Neuronal stem cell (in vitro differentiated cells): Measurements from ENCODE around the gene SSBP2.

Experiments used
- DNase-seq: peaks from one replicate; pipeline ENCODE4 v3.0.0-alpha.2; 2013; ENCODE audit warnings: low spot score
- H2AFZ ChIP-seq: one replicate; pipeline ENCODE4 v1.6.1; 2013; ENCODE audit warnings: mild to moderate bottlenecking, low read length, inconsistent platforms
- H2AK5ac ChIP-seq: 2 replicates; pipeline ENCODE4 v1.6.1; 2013; ENCODE audit warnings: low read depth, mild to moderate bottlenecking, inconsistent platforms, low read length, moderate library complexity, mixed read lengths
- H2BK120ac ChIP-seq: 2 replicates; pipeline ENCODE4 v1.6.1; 2013; ENCODE audit warnings: low read depth, mild to moderate bottlenecking, inconsistent platforms, low read length, moderate library complexity, mixed read lengths
- H2BK12ac ChIP-seq: one replicate; pipeline ENCODE4 v1.6.1; 2013; ENCODE audit warnings: low read length, inconsistent platforms
- H2BK15ac ChIP-seq: 2 replicates; pipeline ENCODE4 v1.6.1; 2013; ENCODE audit warnings: mild to moderate bottlenecking, low read length, inconsistent platforms, mixed read lengths
- H2BK5ac ChIP-seq: one replicate; pipeline ENCODE4 v1.6.1; 2013; ENCODE audit warnings: inconsistent platforms, mild to moderate bottlenecking, low read length, moderate library complexity
- H3K14ac ChIP-seq: one replicate; pipeline ENCODE4 v1.6.1; 2013; ENCODE audit warnings: low read length, inconsistent platforms
- H3K18ac ChIP-seq: 2 replicates; pipeline ENCODE4 v1.6.1; 2013; ENCODE audit warnings: low read length, inconsistent platforms
- H3K23ac ChIP-seq: 2 replicates; pipeline ENCODE4 v1.6.1; 2013; ENCODE audit warnings: low read depth, mild to moderate bottlenecking, mixed read lengths, low read length, inconsistent platforms; ENCODE audit not compliant: poor library complexity
- H3K27ac ChIP-seq: replicated peaks from 3 replicates; pipeline ENCODE4 v1.5.1; 2013; ENCODE audit warnings: low read length, inconsistent platforms
- H3K27me3 ChIP-seq, 3 experiments: 2 replicates each; pipeline ENCODE4 v1.6.1; 2013; ENCODE audit warnings: low read length in 3 of 3, mild to moderate bottlenecking in 2 of 3, inconsistent platforms in 1 of 3, low read depth in 1 of 3, mixed read lengths in 1 of 3, moderate library complexity in 1 of 3; ENCODE audit not compliant: control insufficient read depth in 3 of 3, insufficient read depth in 3 of 3
- H3K36me3 ChIP-seq, 2 donors: replicated peaks in 1 of 2; 2 replicates each; pipeline ENCODE4 v1.6.1; 2013; ENCODE audit warnings: low read length in 2 of 2; ENCODE audit not compliant: control insufficient read depth in 2 of 2, insufficient read depth in 2 of 2
- H3K4ac ChIP-seq: 2 replicates; pipeline ENCODE4 v1.6.1; 2013; ENCODE audit warnings: inconsistent platforms, mild to moderate bottlenecking, low read length, moderate library complexity
- H3K4me1 ChIP-seq, 2 donors: 1 replicate in 1 of 2; 2 replicates in 1 of 2; pipeline ENCODE4 v1.6.1; 2013; ENCODE audit warnings: low read length in 2 of 2, low read depth in 1 of 2; ENCODE audit not compliant: control insufficient read depth in 2 of 2, insufficient read depth in 1 of 2
- H3K4me2 ChIP-seq: one replicate; pipeline ENCODE4 v1.6.1; 2013; ENCODE audit warnings: mild to moderate bottlenecking, low read length, inconsistent platforms; ENCODE audit not compliant: insufficient read depth, poor library complexity, severe bottlenecking
- H3K4me3 ChIP-seq, 2 donors: 2 replicates each; pipeline ENCODE4 v1.5.1; 2013; ENCODE audit warnings: low read length in 2 of 2, mild to moderate bottlenecking in 2 of 2, inconsistent platforms in 1 of 2, moderate library complexity in 1 of 2
- H3K79me1 ChIP-seq: one replicate; pipeline ENCODE4 v1.6.1; 2013; ENCODE audit warnings: low read depth, mild to moderate bottlenecking, inconsistent platforms, low read length, moderate library complexity
- H3K9ac ChIP-seq: one replicate; pipeline ENCODE4 v1.6.1; 2013; ENCODE audit warnings: mild to moderate bottlenecking, low read depth, low read length, inconsistent platforms; ENCODE audit not compliant: poor library complexity
- H3K9me3 ChIP-seq, 2 donors: replicated peaks in 1 of 2; 2 replicates each; pipeline versions ENCODE3 to v1.6.1; 2013; ENCODE audit warnings: low read length in 2 of 2, mild to moderate bottlenecking in 2 of 2, inconsistent platforms in 1 of 2, low read depth in 1 of 2, mixed read lengths in 1 of 2, moderate library complexity in 1 of 2; ENCODE audit not compliant: control insufficient read depth in 2 of 2, insufficient read depth in 1 of 2
- H4K8ac ChIP-seq: one replicate; pipeline ENCODE4 v1.6.1; 2013; ENCODE audit warnings: low read depth, mild to moderate bottlenecking, inconsistent platforms, low read length, moderate library complexity
- H4K91ac ChIP-seq: one replicate; pipeline ENCODE4 v1.6.1; 2013; ENCODE audit warnings: low read length, low read depth, mild to moderate bottlenecking, inconsistent platforms; ENCODE audit not compliant: poor library complexity
- WGBS, 2 donors: extraction: QIAGEN DNeasy Blood & Tissue Kit; methylation state at CpG; one replicate each; pipeline ENCODE4 v1.1.7; 2013; ENCODE audit warnings: missing lambda C conversion rate in 2 of 2, mixed read lengths in 1 of 2; ENCODE audit not compliant: insufficient read length in 2 of 2, insufficient replicate concordance in 1 of 2; ENCODE audit errors: extremely low coverage in 2 of 2; 5-methylcytosine and 5-hydroxymethylcytosine counted together

SSBP2 gene

GRCh38 chr5:81749561-81750307 lies 1.2 kb downstream of the SSBP2 start:
- H3K27ac ChIP-seq, result peak overlapping the region; percentile 63

DNA sequence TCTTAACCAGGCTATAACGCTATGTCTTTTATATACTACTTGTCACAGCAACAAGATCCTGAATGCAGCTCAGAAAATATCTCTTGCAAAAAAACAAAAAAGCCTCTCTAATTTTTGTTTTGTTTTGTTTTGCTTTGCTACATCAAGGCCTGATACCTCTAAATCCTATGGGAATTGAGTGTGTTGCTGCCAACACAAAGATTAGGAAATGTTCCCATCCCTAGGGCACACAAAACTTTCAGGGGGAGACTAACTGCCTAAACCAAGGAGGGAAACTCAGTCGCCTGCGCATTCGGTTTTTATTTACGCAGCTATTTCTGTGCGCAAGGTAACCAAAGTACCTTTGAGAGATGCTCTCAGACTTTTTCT lies 1.7 kb downstream of the SSBP2 start:
- Histone ChIP-seq H2AK5ac (no peak overlapping the region), H3K14ac (no peak overlapping the region), H3K36me3 (peaks cover 0 to 4% of the 10 kb centered on the region in 2 donors), H2BK12ac (no peak overlapping the region), H3K4ac (no peak overlapping the region), H4K91ac (no peak overlapping the region), H2BK15ac (no peak overlapping the region), H3K4me3 (peak overlapping the region; percentile 80 to 100), H4K8ac (no peak overlapping the region), H3K79me1 (peaks cover 3% of the 10 kb centered on the region), H3K23ac (no peak overlapping the region), H3K9ac (no peak overlapping the region), H2BK120ac (no peak overlapping the region), H3K9me3 (no peaks in the 10 kb centered on the region), H3K4me1 (peaks cover 10 to 23% of the 10 kb centered on the region in 2 donors), H2BK5ac (no peak overlapping the region), H3K4me2 (peak overlapping the region; percentile 62), H3K18ac (no peak overlapping the region), H2AFZ (no peak overlapping the region), H3K27me3 (no peaks in the 10 kb centered on the region), H3K27ac (no peak overlapping the region)
- no peak for DNase-seq
- no CpG with 5 or more reads among the region's 6 CpGs for WGBS, 2 donors

More at GRCh38 chr5:81749561-81750307, 1.2 kb downstream of the SSBP2 start:
- Histone ChIP-seq H3K4me2 (peak overlapping the region; percentile 62), H3K9ac (peak overlapping the region; percentile 44), H3K9me3 (no peaks in the 10 kb centered on the region), H4K91ac (no peak overlapping the region), H3K36me3 (peaks cover 0 to 4% of the 10 kb centered on the region in 2 donors), H2AK5ac (no peak overlapping the region), H3K14ac (no peak overlapping the region), H2AFZ (peak overlapping the region; percentile 71), H2BK12ac (no peak overlapping the region), H2BK15ac (peak overlapping the region; percentile 81), H3K79me1 (peaks cover 3% of the 10 kb centered on the region), H3K4me3 (peak overlapping the region; percentile 80 to 100), H3K27me3 (no peaks in the 10 kb centered on the region), H4K8ac (no peak overlapping the region), H3K4me1 (peaks cover 10 to 24% of the 10 kb centered on the region in 2 donors), H2BK5ac (no peak overlapping the region), H3K23ac (peak overlapping the region; percentile 65), H3K4ac (no peak overlapping the region), H3K18ac (peak overlapping the region; percentile 83), H2BK120ac (no peak overlapping the region)
- DNase-seq, result peak; percentile 37
- no CpG with 5 or more reads among the region's 61 CpGs for WGBS, 2 donors

DNA sequence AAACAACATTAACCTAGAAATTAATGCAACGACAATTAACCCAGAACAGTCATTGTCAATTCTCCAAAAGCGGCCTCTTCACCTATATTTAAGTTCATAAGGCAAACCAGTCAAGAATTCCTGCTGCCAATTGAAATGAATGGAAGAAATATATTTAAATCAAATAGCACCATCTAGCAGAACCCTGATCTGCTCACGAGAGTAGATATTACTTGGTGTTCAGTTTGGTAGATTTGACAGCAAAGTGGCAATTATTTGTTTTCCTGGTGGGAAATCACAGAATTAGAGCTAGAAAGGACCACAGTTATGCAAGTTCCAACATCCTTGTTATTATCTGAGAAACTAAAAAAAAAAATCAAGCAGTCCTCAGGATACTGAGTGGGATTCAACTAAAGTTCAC lies 2.3 kb downstream of the SSBP2 start:
- WGBS, 2 donors, result no CpG with 5 or more reads among the region's 3 CpGs
- peaks cover 9 to 23% of the 10 kb centered on the region in 2 donors for H3K4me1 ChIP-seq

GRCh38 chr5:81747030-81747429 lies 3.9 kb downstream of the SSBP2 start:
- H3K23ac ChIP-seq, result no peak overlapping the region
- H3K36me3 ChIP-seq, result peaks cover 2 to 18% of the 10 kb centered on the region in 2 donors
- no peak overlapping the region for H2AFZ ChIP-seq
- H3K18ac ChIP-seq, result no peak overlapping the region
- no peak overlapping the region for H3K4me3 ChIP-seq
- no peak overlapping the region for H2BK15ac ChIP-seq
- H2BK5ac ChIP-seq, result no peak overlapping the region
- no peak overlapping the region for H3K14ac ChIP-seq
- no peak for DNase-seq
- H3K4me1 ChIP-seq, result peaks cover 0 to 17% of the 10 kb centered on the region in 2 donors
- no CpG with 5 or more reads among the region's 2 CpGs for WGBS, 2 donors
- H3K27me3 ChIP-seq, result no peaks in the 10 kb centered on the region
- H3K4me2 ChIP-seq, result no peak overlapping the region
- no peak overlapping the region for H2BK12ac ChIP-seq
- H3K9me3 ChIP-seq, result peaks cover 0 to 6% of the 10 kb centered on the region in 2 donors
- H3K27ac ChIP-seq, result no peak overlapping the region
- H4K91ac ChIP-seq, result no peak overlapping the region
- no peak overlapping the region for H2AK5ac ChIP-seq
- no peak overlapping the region for H3K4ac ChIP-seq
- H3K79me1 ChIP-seq, result peaks cover 5% of the 10 kb centered on the region
- no peak overlapping the region for H3K9ac ChIP-seq
- H2BK120ac ChIP-seq, result no peak overlapping the region
- no peak overlapping the region for H4K8ac ChIP-seq

More for the DNA sequence above, 2.3 kb downstream of the SSBP2 start:
- H4K91ac ChIP-seq, result no peak overlapping the region
- peak overlapping the region in 1 of 2 donors; percentile 80 for H3K4me3 ChIP-seq
- H2BK120ac ChIP-seq, result no peak overlapping the region
- H3K79me1 ChIP-seq, result peaks cover 3% of the 10 kb centered on the region
- peaks cover 0 to 3% of the 10 kb centered on the region in 2 donors for H3K9me3 ChIP-seq
- H3K23ac ChIP-seq, result no peak overlapping the region
- H4K8ac ChIP-seq, result no peak overlapping the region
- H3K4ac ChIP-seq, result no peak overlapping the region
- H3K27me3 ChIP-seq, result no peaks in the 10 kb centered on the region
- no peak overlapping the region for H3K14ac ChIP-seq
- no peak for DNase-seq
- H3K4me2 ChIP-seq, result no peak overlapping the region
- H2BK5ac ChIP-seq, result no peak overlapping the region
- H3K18ac ChIP-seq, result no peak overlapping the region
- no peak overlapping the region for H3K9ac ChIP-seq
- no peak overlapping the region for H2AK5ac ChIP-seq
- no peak overlapping the region for H2AFZ ChIP-seq
- no peak overlapping the region for H2BK12ac ChIP-seq
- peaks cover 0 to 7% of the 10 kb centered on the region in 2 donors for H3K36me3 ChIP-seq
- no peak overlapping the region for H2BK15ac ChIP-seq
- H3K27ac ChIP-seq, result no peak overlapping the region
